ENCODE data around the gene TP53I13.

GRCh38 chr17:29610395-29610794, 41.9 kb downstream of the TP53I13 start:
- TF ChIP-seq, protein P1, sequence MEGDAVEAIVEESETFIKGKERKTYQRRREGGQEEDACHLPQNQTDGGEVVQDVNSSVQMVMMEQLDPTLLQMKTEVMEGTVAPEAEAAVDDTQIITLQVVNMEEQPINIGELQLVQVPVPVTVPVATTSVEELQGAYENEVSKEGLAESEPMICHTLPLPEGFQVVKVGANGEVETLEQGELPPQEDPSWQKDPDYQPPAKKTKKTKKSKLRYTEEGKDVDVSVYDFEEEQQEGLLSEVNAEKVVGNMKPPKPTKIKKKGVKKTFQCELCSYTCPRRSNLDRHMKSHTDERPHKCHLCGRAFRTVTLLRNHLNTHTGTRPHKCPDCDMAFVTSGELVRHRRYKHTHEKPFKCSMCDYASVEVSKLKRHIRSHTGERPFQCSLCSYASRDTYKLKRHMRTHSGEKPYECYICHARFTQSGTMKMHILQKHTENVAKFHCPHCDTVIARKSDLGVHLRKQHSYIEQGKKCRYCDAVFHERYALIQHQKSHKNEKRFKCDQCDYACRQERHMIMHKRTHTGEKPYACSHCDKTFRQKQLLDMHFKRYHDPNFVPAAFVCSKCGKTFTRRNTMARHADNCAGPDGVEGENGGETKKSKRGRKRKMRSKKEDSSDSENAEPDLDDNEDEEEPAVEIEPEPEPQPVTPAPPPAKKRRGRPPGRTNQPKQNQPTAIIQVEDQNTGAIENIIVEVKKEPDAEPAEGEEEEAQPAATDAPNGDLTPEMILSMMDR (IDR thresholded peaks at IDR 0.05), result no peak
- TF ChIP-seq POLR2A (IDR thresholded peaks at IDR 0.05), result no peak

Measured in Peyer's patch (tissue), 4 donors.